ENCODE data around the gene COL1A2. TPM values are rescaled to one million over a fixed set of nuclear protein-coding genes. Genes with fewer than 3 reads are reported as not detected.

COL1A2 gene
- total and polyA plus RNA-seq, 2 of the 4 experiments (the other 2 are of a cell fraction): 1,211 to 4,454 TPM

DNA sequence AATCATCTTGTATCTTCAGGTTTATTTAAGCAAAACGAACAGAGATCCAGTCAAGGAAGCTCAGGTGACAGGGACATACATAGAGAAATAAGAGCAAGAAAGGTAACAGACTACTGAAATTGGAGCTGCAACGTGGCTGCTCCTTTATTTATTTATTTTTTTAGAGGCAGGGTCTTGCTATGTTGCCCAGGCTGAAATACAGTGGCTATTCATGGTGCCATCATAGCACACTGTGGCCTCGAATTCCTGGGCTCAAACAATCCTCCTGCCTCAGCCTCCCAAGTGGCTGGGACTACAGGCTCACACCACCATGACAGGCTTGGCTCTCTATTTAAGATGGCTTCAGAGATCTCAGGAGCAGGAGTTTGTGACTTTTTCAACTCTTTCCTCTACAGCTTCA, 46.4 kb downstream of the COL1A2 start:
- Histone ChIP-seq H3K18ac (ENCODE audit: low read depth, low read length) (no peak overlapping the region), H3K14ac (replicated peaks; ENCODE audit: low read depth, low read length) (no peak overlapping the region), H2BK5ac (ENCODE audit: low read depth, low read length, poor library complexity, severe bottlenecking) (no peak overlapping the region), H3K4me2 (ENCODE audit: low read depth, low read length) (no peak overlapping the region), H4K8ac (ENCODE audit: low read depth in 2 of 2, low read length in 2 of 2) (no peak overlapping the region), H3K23ac (ENCODE audit: low read depth, low read length) (no peak overlapping the region), H4K20me1 (ENCODE audit: insufficient read depth, low read length) (no peaks in the 10 kb centered on the region), H3K27me3 (ENCODE audit: control insufficient read depth, insufficient read depth, low read length) (no peaks in the 10 kb centered on the region; the same call in 1 of the 2 replicates), H2BK120ac (ENCODE audit: low read depth, low read length) (no peak overlapping the region), H3K36me3 (ENCODE audit: control insufficient read depth, insufficient read depth, low read length) (no peaks in the 10 kb centered on the region), H2AK9ac (replicated peaks; ENCODE audit: low read depth, low read length, poor library complexity) (no peak overlapping the region), H3K4me1 (ENCODE audit: control insufficient read depth, insufficient read depth, low read length) (peaks cover 8% of the 10 kb centered on the region), H3K27ac (ENCODE audit: insufficient read depth, low read length) (no peak overlapping the region), H3K9me1 (ENCODE audit: insufficient read depth, low read length) (no peaks in the 10 kb centered on the region; the same call in 1 of the 2 replicates), H3K4ac (ENCODE audit: low read depth, low read length) (no peak overlapping the region), H2AK5ac (ENCODE audit: low read depth, low read length) (no peak overlapping the region), H2BK15ac (ENCODE audit: low read depth, low read length) (no peak overlapping the region), H3K56ac (ENCODE audit: extremely low read depth, insufficient read depth, low read length) (no peak overlapping the region), H4K5ac (ENCODE audit: low read depth, low read length) (no peak overlapping the region), H4K91ac (ENCODE audit: insufficient read depth, low read depth, low read length) (no peak overlapping the region), H3K4me3 (ENCODE audit: insufficient read depth, low read depth, low read length) (no peak overlapping the region), H2BK20ac (ENCODE audit: low read depth, low read length) (no peak overlapping the region), H3K9ac (ENCODE audit: low read depth, low read length) (no peak overlapping the region), H2AFZ (replicated peaks; ENCODE audit: low read length, poor library complexity) (no peak overlapping the region), H3K79me1 (ENCODE audit: low read depth in 1 of 2, low read length in 2 of 2) (no peaks in the 10 kb centered on the region), H3K9me3 (ENCODE audit: control insufficient read depth, insufficient read depth, low read length) (no peaks in the 10 kb centered on the region)
- ChIA-PET CTCF (interaction anchor here (1.3 to 8.2 kb wide), 2 partner anchors 8 to 151 kb away, joined by 6 to 79 read pairs; no protein-coding TSS in a partner anchor), POLR2A (ENCODE audit: unreplicated experiment) (no interaction called here)
- intact Hi-C loops (cut with micrococcal nuclease): no loop called here
- dilution Hi-C loops (cut with HindIII; ENCODE audit: low sequenced_read_pairs, unreplicated experiment): no loop called here
- TF ChIP-seq POLR2A (IDR thresholded peaks at IDR 0.05; ENCODE audit: low read depth, low read length) (no peak), MXI1 (IDR thresholded peaks at IDR 0.05; ENCODE audit: borderline replicate concordance, low read depth, low read length) (no peak), SMC3 (IDR thresholded peaks at IDR 0.05; ENCODE audit: low read depth, low read length) (no peak), MAFK (IDR thresholded peaks at IDR 0.05; ENCODE audit: low read depth, low read length) (no peak), BHLHE40 (IDR thresholded peaks at IDR 0.05; ENCODE audit: low read depth, low read length) (no peak), MAZ (IDR thresholded peaks at IDR 0.05; ENCODE audit: borderline replicate concordance, low read depth, low read length) (no peak), NFE2L2 (IDR thresholded peaks at IDR 0.05; ENCODE audit: low read depth, low read length) (no peak)
- TF ChIP-seq, protein P1, sequence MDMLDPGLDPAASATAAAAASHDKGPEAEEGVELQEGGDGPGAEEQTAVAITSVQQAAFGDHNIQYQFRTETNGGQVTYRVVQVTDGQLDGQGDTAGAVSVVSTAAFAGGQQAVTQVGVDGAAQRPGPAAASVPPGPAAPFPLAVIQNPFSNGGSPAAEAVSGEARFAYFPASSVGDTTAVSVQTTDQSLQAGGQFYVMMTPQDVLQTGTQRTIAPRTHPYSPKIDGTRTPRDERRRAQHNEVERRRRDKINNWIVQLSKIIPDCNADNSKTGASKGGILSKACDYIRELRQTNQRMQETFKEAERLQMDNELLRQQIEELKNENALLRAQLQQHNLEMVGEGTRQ (IDR thresholded peaks at IDR 0.05; ENCODE audit: low read depth, low read length): no peak
- DNase-seq (no peak), ATAC-seq (ENCODE audit: low read depth) (no peak)
- BruUV-seq (replicated peaks): no TSS peak
- in situ Hi-C loops (cut with MboI; ENCODE audit: low sequenced_read_pairs): loop anchor here (25.0 kb wide), 1 partner anchor 529 kb away; the partner anchor contains the start of genes GNG11 and GNGT1
- WGBS, 2 experiments (ENCODE audit: extremely low coverage in 2 of 2, insufficient read length in 1 of 2): no CpG with 5 or more reads among the region's 3 CpGs
